Measurements from ENCODE around the gene CRYGN.

The CRYGN gene

DNA sequence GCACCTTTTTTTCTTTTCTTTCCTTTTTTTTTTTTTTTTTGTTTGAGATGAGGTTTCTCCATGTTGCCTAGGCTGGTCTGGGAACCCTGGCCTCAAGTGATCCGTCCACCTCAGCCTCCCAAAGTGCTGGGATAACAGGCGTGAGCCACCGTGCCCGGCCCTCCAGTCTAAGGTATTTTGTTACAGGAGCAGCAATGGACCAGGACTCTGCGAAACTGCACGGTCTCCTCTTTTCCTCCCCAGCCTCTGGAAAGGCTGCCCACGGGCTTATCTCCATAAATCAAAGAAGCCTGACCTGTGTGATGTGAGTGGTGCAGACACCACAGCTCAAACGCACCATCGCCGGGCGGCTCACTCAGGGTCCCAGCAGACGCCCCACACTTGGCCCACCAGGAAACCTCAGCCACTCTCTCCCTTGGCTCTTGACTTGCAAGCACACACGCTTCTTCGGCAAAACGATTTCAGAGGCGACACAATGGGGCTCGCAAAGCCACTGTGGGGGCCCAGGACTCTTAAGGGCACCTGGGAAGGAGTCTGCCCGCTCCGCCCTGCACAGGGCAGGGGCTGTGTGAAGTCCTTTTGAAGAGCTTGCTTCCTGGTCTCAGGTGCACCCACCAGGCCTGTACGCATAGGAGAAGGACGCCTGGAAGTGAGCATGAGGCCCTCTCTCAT is 50.7 kb downstream of the CRYGN start:
- H3K9me3 ChIP-seq (ENCODE audit: control insufficient read depth, insufficient read depth, low read length) = no peaks in the 10 kb centered on the region
- no peak overlapping the region for H3K4me3 ChIP-seq (ENCODE audit: low read length)
- DNase-seq (ENCODE audit: low read depth, low spot score) = no peak
- no peaks in the 10 kb centered on the region; the same call in 1 of the 2 replicates for H3K36me3 ChIP-seq (ENCODE audit: control insufficient read depth, insufficient read depth, low read length)
- no CpG with 5 or more reads among the region's 21 CpGs for WGBS (ENCODE audit: insufficient coverage, insufficient read length)
- no peaks in the 10 kb centered on the region for H3K4me1 ChIP-seq (ENCODE audit: control insufficient read depth, insufficient read depth, low read length)
- H3K27ac ChIP-seq (ENCODE audit: low read length) = no peak overlapping the region
- H3K27me3 ChIP-seq (ENCODE audit: control insufficient read depth, insufficient read depth, low read length) = no peaks in the 10 kb centered on the region

DNA sequence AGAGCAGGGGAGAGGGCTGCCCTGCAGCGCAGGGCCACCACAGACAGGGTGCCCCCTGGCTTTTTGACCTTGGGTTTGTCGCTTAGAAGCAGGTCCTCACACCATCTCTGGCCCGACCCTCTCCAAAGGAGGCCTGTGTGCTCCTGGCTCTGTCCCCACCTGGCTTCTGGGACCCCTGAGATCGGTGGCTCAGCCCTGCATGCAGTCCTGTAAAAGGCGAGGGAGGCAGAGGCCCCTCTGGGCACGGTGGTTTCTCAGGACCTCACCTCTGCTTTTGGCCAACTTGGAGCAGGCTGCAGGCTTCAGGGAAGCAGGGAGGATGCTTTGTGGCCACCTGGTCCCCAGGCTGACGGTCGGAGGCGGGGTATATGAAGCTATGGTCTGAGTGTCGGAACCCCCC is 51.5 kb downstream of the CRYGN start:
- WGBS (ENCODE audit: insufficient coverage, insufficient read length) = no CpG with 5 or more reads among the region's 10 CpGs
- no peak for DNase-seq (ENCODE audit: low read depth, low spot score)
- Histone ChIP-seq H3K27me3 (ENCODE audit: control insufficient read depth, insufficient read depth, low read length) (no peaks in the 10 kb centered on the region), H3K27ac (ENCODE audit: low read length) (no peak overlapping the region), H3K36me3 (ENCODE audit: control insufficient read depth, insufficient read depth, low read length) (no peaks in the 10 kb centered on the region; the same call in 1 of the 2 replicates), H3K4me1 (ENCODE audit: control insufficient read depth, insufficient read depth, low read length) (no peaks in the 10 kb centered on the region), H3K4me3 (ENCODE audit: low read length) (no peak overlapping the region), H3K9me3 (ENCODE audit: control insufficient read depth, insufficient read depth, low read length) (no peaks in the 10 kb centered on the region)

DNA sequence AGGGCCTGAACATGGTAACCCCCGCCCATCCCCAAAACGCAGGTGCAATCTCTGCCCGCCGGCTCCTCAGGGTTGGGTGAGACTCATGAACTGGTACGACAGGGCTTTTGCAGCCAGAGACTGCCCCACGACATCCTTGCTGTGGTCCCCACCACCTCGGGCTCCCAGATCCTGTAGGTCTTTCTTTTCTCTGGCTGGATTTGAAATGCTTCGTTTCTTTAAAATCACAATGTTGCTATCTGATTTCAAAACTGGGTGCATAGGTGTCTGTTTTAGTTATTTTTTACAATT is 52.0 kb downstream of the CRYGN start:
- Histone ChIP-seq H3K4me1 (ENCODE audit: control insufficient read depth, insufficient read depth, low read length) (no peaks in the 10 kb centered on the region), H3K27me3 (ENCODE audit: control insufficient read depth, insufficient read depth, low read length) (no peaks in the 10 kb centered on the region), H3K27ac (ENCODE audit: low read length) (no peak overlapping the region), H3K4me3 (ENCODE audit: low read length) (no peak overlapping the region), H3K36me3 (ENCODE audit: control insufficient read depth, insufficient read depth, low read length) (no peaks in the 10 kb centered on the region; the same call in 1 of the 2 replicates), H3K9me3 (ENCODE audit: control insufficient read depth, insufficient read depth, low read length) (no peaks in the 10 kb centered on the region)
- WGBS (ENCODE audit: insufficient coverage, insufficient read length) = no CpG with 5 or more reads among the region's 8 CpGs
- DNase-seq (ENCODE audit: low read depth, low spot score) = no peak

DNA sequence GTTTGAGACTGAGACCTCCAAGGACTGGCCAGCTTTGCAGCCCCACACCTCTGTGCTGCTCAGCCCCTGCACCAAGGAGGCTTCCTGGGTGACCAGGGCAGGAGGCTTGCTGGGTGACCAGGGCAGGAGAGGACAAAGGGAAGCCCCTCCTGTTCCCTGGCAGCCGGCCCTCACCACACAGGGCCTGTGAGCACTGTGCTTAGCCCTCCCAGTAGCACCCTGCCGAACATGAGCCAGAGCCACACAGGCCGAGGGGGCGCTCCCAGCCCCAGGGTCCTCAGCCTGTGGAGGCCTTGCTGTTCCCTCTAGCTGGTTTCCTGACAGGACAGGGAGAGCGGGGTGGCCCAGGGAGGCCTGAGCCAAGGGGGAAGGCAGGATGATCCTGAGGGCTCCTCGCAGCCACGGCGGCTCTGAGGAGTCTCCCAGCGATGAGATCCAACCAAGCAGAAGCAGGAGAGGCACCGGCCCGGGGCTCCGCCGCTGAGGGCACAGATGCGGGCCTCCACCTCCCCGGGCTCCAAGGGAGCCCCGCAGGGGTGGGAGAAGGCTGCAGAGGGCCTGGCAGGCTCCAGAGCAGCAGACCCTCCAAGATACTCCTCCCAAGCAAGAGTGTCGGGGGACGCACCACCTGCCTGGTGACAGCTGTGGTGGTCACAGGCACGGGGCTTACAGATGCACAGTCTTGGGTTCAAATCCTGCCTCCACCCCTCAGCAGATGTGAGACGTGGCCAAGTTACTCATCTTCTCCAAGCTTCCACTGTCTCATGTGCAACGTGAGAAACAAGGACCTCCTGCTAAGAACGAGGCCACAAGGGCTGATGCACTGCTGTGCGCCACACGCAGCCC is 52.6 kb downstream of the CRYGN start:
- H3K27me3 ChIP-seq (ENCODE audit: control insufficient read depth, insufficient read depth, low read length) = peaks cover 3% of the 10 kb centered on the region; the same call in 1 of the 2 replicates
- WGBS (ENCODE audit: insufficient coverage, insufficient read length) = no CpG with 5 or more reads among the region's 24 CpGs

GRCh38 chr7:151386301-151387160 is 53.4 kb downstream of the CRYGN start:
- Histone ChIP-seq H3K4me1 (ENCODE audit: control insufficient read depth, insufficient read depth, low read length) (no peaks in the 10 kb centered on the region), H3K9me3 (ENCODE audit: control insufficient read depth, insufficient read depth, low read length) (no peaks in the 10 kb centered on the region), H3K4me3 (ENCODE audit: low read length) (no peak overlapping the region), H3K36me3 (ENCODE audit: control insufficient read depth, insufficient read depth, low read length) (no peaks in the 10 kb centered on the region; the same call in 1 of the 2 replicates), H3K27me3 (ENCODE audit: control insufficient read depth, insufficient read depth, low read length) (peaks cover 5% of the 10 kb centered on the region; the same call in 1 of the 2 replicates), H3K27ac (ENCODE audit: low read length) (no peak overlapping the region)
- no CpG with 5 or more reads among the region's 16 CpGs for WGBS (ENCODE audit: insufficient coverage, insufficient read length)
- no peak for DNase-seq (ENCODE audit: low read depth, low spot score)

More for the DNA sequence above, 52.6 kb downstream of the CRYGN start:
- Histone ChIP-seq H3K27ac (ENCODE audit: low read length) (no peak overlapping the region), H3K4me1 (ENCODE audit: control insufficient read depth, insufficient read depth, low read length) (no peaks in the 10 kb centered on the region), H3K9me3 (ENCODE audit: control insufficient read depth, insufficient read depth, low read length) (no peaks in the 10 kb centered on the region), H3K36me3 (ENCODE audit: control insufficient read depth, insufficient read depth, low read length) (no peaks in the 10 kb centered on the region; the same call in 1 of the 2 replicates), H3K4me3 (ENCODE audit: low read length) (no peak overlapping the region)
- no peak for DNase-seq (ENCODE audit: low read depth, low spot score)

- no CpG with 5 or more reads among the region's 26 CpGs for WGBS (ENCODE audit: insufficient coverage, insufficient read length)
- Histone ChIP-seq H3K9me3 (ENCODE audit: control insufficient read depth, insufficient read depth, low read length) (no peaks in the 10 kb centered on the region), H3K4me1 (ENCODE audit: control insufficient read depth, insufficient read depth, low read length) (peaks cover 1% of the 10 kb centered on the region; the same call in 1 of the 2 replicates), H3K36me3 (ENCODE audit: control insufficient read depth, insufficient read depth, low read length) (no peaks in the 10 kb centered on the region; the same call in 1 of the 2 replicates), H3K27ac (ENCODE audit: low read length) (no peak overlapping the region), H3K4me3 (ENCODE audit: low read length) (no peak overlapping the region), H3K27me3 (ENCODE audit: control insufficient read depth, insufficient read depth, low read length) (peaks cover 5% of the 10 kb centered on the region; the same call in 1 of the 2 replicates)
- no peak for DNase-seq (ENCODE audit: low read depth, low spot score)
Observed at GRCh38 chr7:151385626-151386300, 54.2 kb downstream of the CRYGN start.

DNA sequence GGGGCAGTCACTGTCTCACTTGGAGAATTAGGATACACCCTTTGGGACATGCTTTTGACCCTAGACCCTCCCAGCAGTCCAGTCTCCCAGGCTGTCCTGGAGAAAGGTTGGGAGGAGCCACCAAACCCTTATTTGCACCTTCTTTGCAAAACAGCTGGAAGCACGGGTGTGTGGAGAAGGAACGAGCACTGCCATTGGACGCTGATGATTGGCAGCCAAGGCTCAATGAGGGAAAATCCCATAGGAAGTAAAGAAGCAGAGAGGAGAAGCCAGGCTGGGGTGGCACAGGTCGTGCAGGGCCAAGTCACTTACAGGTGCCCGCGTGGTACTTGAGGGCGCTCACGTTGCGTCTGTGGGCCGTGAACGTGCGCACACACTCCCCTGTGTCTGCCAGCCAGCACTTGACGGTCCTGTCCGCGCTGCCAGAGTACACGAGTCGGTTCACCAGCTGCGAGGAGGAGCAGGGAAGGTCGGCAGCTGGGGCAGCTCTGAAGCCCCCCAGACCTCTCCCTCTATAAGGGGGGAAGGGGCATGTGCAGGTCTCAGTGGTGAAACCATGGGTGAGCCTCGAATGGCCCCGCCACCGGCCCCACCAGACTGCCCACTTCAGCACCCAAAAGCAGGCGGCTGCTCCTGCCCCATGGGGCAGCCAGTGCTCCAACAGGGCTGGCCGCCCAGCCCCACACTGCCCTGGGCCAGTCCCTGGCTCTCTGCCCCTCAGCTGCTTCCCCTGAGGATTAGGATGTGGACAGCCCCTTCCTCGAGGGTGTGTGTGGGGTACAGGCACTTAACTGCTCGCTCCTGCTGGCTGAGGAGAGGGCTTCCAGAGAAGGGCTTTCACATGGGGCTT is 54.9 kb downstream of the CRYGN start:
- Histone ChIP-seq H3K9me3 (ENCODE audit: control insufficient read depth, insufficient read depth, low read length) (no peaks in the 10 kb centered on the region), H3K36me3 (ENCODE audit: control insufficient read depth, insufficient read depth, low read length) (no peaks in the 10 kb centered on the region; the same call in 1 of the 2 replicates), H3K27ac (ENCODE audit: low read length) (no peak overlapping the region), H3K27me3 (ENCODE audit: control insufficient read depth, insufficient read depth, low read length) (peaks cover 5% of the 10 kb centered on the region; the same call in 1 of the 2 replicates), H3K4me1 (ENCODE audit: control insufficient read depth, insufficient read depth, low read length) (peaks cover 2% of the 10 kb centered on the region; the same call in 1 of the 2 replicates), H3K4me3 (ENCODE audit: low read length) (no peak overlapping the region)
- WGBS (ENCODE audit: insufficient coverage, insufficient read length) = no CpG with 5 or more reads among the region's 26 CpGs
- DNase-seq (ENCODE audit: low read depth, low spot score) = no peak

- Histone ChIP-seq H3K4me1 (ENCODE audit: control insufficient read depth, insufficient read depth, low read length) (peaks cover 2% of the 10 kb centered on the region; the same call in 1 of the 2 replicates), H3K27ac (ENCODE audit: low read length) (no peak overlapping the region), H3K4me3 (ENCODE audit: low read length) (no peak overlapping the region), H3K9me3 (ENCODE audit: control insufficient read depth, insufficient read depth, low read length) (no peaks in the 10 kb centered on the region), H3K27me3 (ENCODE audit: control insufficient read depth, insufficient read depth, low read length) (peaks cover 5% of the 10 kb centered on the region; the same call in 1 of the 2 replicates), H3K36me3 (ENCODE audit: control insufficient read depth, insufficient read depth, low read length) (no peaks in the 10 kb centered on the region)
- no CpG with 5 or more reads among the region's 6 CpGs for WGBS (ENCODE audit: insufficient coverage, insufficient read length)
- DNase-seq (ENCODE audit: low read depth, low spot score) = no peak
Observed at GRCh38 chr7:151384352-151384697, 55.6 kb downstream of the CRYGN start.

DNA sequence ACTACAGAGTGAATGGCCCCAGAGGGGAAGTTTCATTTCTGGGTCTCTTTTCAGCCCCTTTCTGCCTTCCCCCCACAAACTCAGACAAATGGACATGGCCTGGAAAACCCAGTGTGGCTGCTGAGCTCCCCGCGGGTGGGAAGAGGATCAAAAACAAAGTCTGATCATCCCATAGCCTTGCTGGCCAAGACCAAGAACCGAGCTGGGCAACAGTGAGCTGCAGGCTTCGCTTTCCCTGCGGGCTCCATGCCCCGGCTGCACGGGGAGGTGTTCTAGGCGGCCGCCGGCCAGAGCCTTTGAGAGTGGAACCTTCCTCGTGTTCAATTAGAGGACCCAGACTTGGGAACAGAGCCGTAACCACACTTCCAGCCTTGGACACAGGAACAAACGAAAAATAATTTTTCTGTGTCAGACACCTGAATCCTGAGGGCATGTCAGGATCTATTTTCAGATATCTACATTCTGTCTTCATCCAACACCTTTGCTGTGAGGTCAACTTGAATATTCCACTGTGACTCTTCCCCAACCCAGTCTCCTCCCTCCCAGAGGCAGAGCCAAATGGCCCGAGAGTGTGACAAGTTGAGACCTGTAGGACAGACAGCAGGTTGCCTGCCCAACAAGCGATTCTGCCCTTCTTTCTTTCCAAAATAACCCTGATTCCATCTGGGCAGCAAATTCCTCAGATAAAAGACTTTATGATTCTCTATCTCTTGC is 56.1 kb downstream of the CRYGN start:
- Histone ChIP-seq H3K9me3 (ENCODE audit: control insufficient read depth, insufficient read depth, low read length) (no peaks in the 10 kb centered on the region), H3K27ac (ENCODE audit: low read length) (no peak overlapping the region), H3K4me3 (ENCODE audit: low read length) (no peak overlapping the region), H3K27me3 (ENCODE audit: control insufficient read depth, insufficient read depth, low read length) (peaks cover 5% of the 10 kb centered on the region; the same call in 1 of the 2 replicates), H3K36me3 (ENCODE audit: control insufficient read depth, insufficient read depth, low read length) (no peaks in the 10 kb centered on the region), H3K4me1 (ENCODE audit: control insufficient read depth, insufficient read depth, low read length) (peaks cover 2% of the 10 kb centered on the region; the same call in 1 of the 2 replicates)
- DNase-seq (ENCODE audit: low read depth, low spot score) = no peak
- no CpG with 5 or more reads among the region's 15 CpGs for WGBS (ENCODE audit: insufficient coverage, insufficient read length)
